T-cell (primary cell): ENCODE results near the gene SIGMAR1. TPM values are rescaled to one million over a fixed set of nuclear protein-coding genes. Genes with fewer than 3 reads are reported as not detected.

ENCODE experiments used
- ATAC-seq, 4 experiments: fragments of 200-7000 bp in 3 of 4; fragments of 150-1000 bp in 1 of 4; cut with Tn5 transposase; replicated peaks in 1 of 4; 1 replicate in 3 of 4; 2 replicates in 1 of 4; pipeline ENCODE4 v1.10.0; 2021; ENCODE audit warnings: moderate library complexity in 3 of 4, mild to moderate bottlenecking in 2 of 4, moderate number of reproducible peaks in 1 of 4
- CTCF ChIA-PET, 2 donors: fragments of 300-600 bp; sonication (Branson Sonifier 250); formaldehyde crosslinking; loops; one replicate each; lab custom pipeline; 2022; ENCODE audit warnings: antibody characterized with exemption in 2 of 2; lab: Charles Lee
- POLR2A ChIA-PET, 2 donors: fragments of 300-600 bp; sonication (Branson Sonifier 250); formaldehyde crosslinking; loops; one replicate each; lab custom pipeline; 2022; ENCODE audit warnings: antibody characterized with exemption in 2 of 2; lab: Charles Lee
- DNase-seq, 35 experiments: peaks; one replicate each; pipeline versions ENCODE4 v3.0.0 to v3.0.0-alpha.2; 2013 to 2023
- H3K27ac ChIP-seq: one replicate; pipeline ENCODE4 v1.5.1; 2013; ENCODE audit warnings: low read length
- H3K27me3 ChIP-seq, 2 experiments: replicated peaks in 1 of 2; 1 replicate in 1 of 2; 2 replicates in 1 of 2; pipeline versions ENCODE4 v1.6.1 to v1.7.0; 2013; ENCODE audit warnings: low read length in 1 of 2, mixed read lengths in 1 of 2; ENCODE audit not compliant: control insufficient read depth in 2 of 2, insufficient read depth in 2 of 2; ENCODE audit errors: extremely low read depth in 1 of 2
- H3K36me3 ChIP-seq, 2 donors: 1 replicate in 1 of 2; 2 replicates in 1 of 2; pipeline versions ENCODE4 v1.6.1 to v1.7.0; 2013; ENCODE audit warnings: low read length in 1 of 2; ENCODE audit not compliant: control insufficient read depth in 2 of 2, insufficient read depth in 1 of 2; ENCODE audit errors: extremely low read depth in 1 of 2
- H3K4me1 ChIP-seq, 2 experiments: 1 replicate in 1 of 2; 2 replicates in 1 of 2; pipeline versions ENCODE4 v1.6.1 to v1.7.0; 2013; ENCODE audit warnings: low read length in 2 of 2, mixed read lengths in 1 of 2; ENCODE audit not compliant: insufficient read depth in 2 of 2, control insufficient read depth in 1 of 2; ENCODE audit errors: extremely low read depth in 1 of 2
- H3K4me3 ChIP-seq, 2 donors: 1 replicate in 1 of 2; 2 replicates in 1 of 2; pipeline versions ENCODE4 v1.5.1 to v1.7.0; 2013; ENCODE audit warnings: mild to moderate bottlenecking in 2 of 2, low read length in 1 of 2, moderate library complexity in 1 of 2; ENCODE audit not compliant: control insufficient read depth in 1 of 2; ENCODE audit errors: extremely low read depth in 1 of 2
- H3K9me3 ChIP-seq: 2 replicates; pipeline ENCODE4 v1.7.0; 2013
- H3K27ac Mint-ChIP-seq, 2 donors: one replicate each; pipeline ENCODE4 v1.8.0; 2020 to 2021; ENCODE audit warnings: mild to moderate bottlenecking in 2 of 2, mixed read lengths in 2 of 2
- H3K27me3 Mint-ChIP-seq, 2 donors: one replicate each; pipeline ENCODE4 v1.8.0; 2021 to 2022; ENCODE audit warnings: mixed read lengths in 2 of 2
- H3K36me3 Mint-ChIP-seq: one replicate; pipeline ENCODE4 v1.8.0; 2021; ENCODE audit warnings: mixed read lengths
- H3K4me1 Mint-ChIP-seq, 3 donors: one replicate each; pipeline ENCODE4 v1.8.0; 2020 to 2022; ENCODE audit warnings: mixed read lengths in 3 of 3, mild to moderate bottlenecking in 1 of 3
- H3K4me3 Mint-ChIP-seq, 3 donors: one replicate each; pipeline ENCODE4 v1.8.0; 2020 to 2022; ENCODE audit warnings: mild to moderate bottlenecking in 3 of 3, mixed read lengths in 3 of 3, moderate library complexity in 3 of 3
- H3K9me3 Mint-ChIP-seq, 3 donors: one replicate each; pipeline ENCODE4 v1.8.0; 2020 to 2022; ENCODE audit warnings: mixed read lengths in 3 of 3
- WGBS: methylation state at CpG from one replicate; pipeline ENCODE4 v1.1.5; 2013; ENCODE audit warnings: missing lambda C conversion rate; ENCODE audit not compliant: insufficient coverage; 5-methylcytosine and 5-hydroxymethylcytosine counted together
- total RNA-seq, 35 experiments: library from RNA in 6 of 35; stranded (reverse) in 6 of 35; fragments of 120-200 nt in 1 of 35; gene quantifications; one replicate each; pipeline versions ENCODE4 v1.2.1 to v1.2.4 and lab custom pipeline; 2013 to 2026

Gene SIGMAR1
- total RNA-seq, 5 donors from 2014 or later (not counting 1 experiment from before 2014, with no cell fraction given), result 27.7 to 65.9 (median 60.9) TPM

- no peak overlapping the region for H3K27ac ChIP-seq
- peaks cover 12 to 49% of the 10 kb centered on the region in 2 experiments for H3K4me1 ChIP-seq
- H3K4me3 ChIP-seq, result no peak overlapping the region
- ChIA-PET POLR2A (no interaction called here), CTCF (interaction anchor here (1.0 to 5.4 kb wide), 4 partner anchors 10 to 15 kb away, joined by 3 to 39 read pairs (median 5); partner anchors contain the start of genes CCL27 (in 1 of the 2) and SIGMAR1 (in 1 of the 2))
- no peak for ATAC-seq
- no peaks in the 10 kb centered on the region for H3K27me3 ChIP-seq
- peaks cover 0 to 45% of the 10 kb centered on the region in 2 donors for H3K36me3 ChIP-seq
- Mint-ChIP-seq H3K27ac (peak overlapping the region; percentile 19 to 25), H3K27me3 (no peaks in the 10 kb centered on the region), H3K4me3 (peak overlapping the region; percentile 91 to 95 (median 94)), H3K4me1 (peaks cover 44 to 61% (median 45%) of the 10 kb centered on the region in 3 donors), H3K36me3 (peaks cover 21% of the 10 kb centered on the region), H3K9me3 (no peaks in the 10 kb centered on the region)
- DNase-seq, result no peak
- no peaks in the 10 kb centered on the region for H3K9me3 ChIP-seq
- 91% methylated on average over 8 of the region's 8 CpGs for WGBS
These were observed 11.1 kb upstream of the SIGMAR1 start for GRCh38 chr9:34648673-34649072.

GRCh38 chr9:34647651-34648050 is 10.1 kb upstream of the SIGMAR1 start:
- WGBS, result 66% methylated on average over 10 of the region's 10 CpGs
- peak in 1 of 35 experiments; percentile 19 for DNase-seq

DNA sequence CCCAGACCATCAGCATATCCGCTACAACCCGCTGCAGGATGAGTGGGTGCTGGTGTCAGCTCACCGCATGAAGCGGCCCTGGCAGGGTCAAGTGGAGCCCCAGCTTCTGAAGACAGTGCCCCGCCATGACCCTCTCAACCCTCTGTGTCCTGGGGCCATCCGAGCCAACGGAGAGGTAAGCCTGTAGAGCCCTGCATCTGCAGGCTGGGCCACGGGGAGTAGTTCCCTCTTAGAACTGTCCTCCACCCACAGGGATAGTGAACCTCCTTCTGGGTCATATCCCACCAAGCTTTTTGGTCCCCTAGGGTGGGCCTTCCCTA is 9.5 kb upstream of the SIGMAR1 start:
- no peaks in the 10 kb centered on the region for H3K27me3 Mint-ChIP-seq
- ChIA-PET CTCF (interaction anchor here (0.6 to 5.4 kb wide), 14 partner anchors 9 to 992 kb away, joined by 3 to 39 read pairs (median 6); partner anchors contain the start of genes CCL27 (in 1 of the 2), DCTN3 (in 1 of the 2) and SIGMAR1 (in 1 of the 2)), POLR2A (interaction anchor here in 1 of 2 donors (1.3 to 1.6 kb wide), 2 partner anchors 9 to 18 kb away, joined by 4 to 5 read pairs; partner anchors contain the start of gene SIGMAR1)
- no peaks in the 10 kb centered on the region for H3K9me3 Mint-ChIP-seq
- Histone ChIP-seq H3K27me3 (no peaks in the 10 kb centered on the region), H3K9me3 (no peaks in the 10 kb centered on the region), H3K4me3 (peak overlapping the region; percentile 86 to 94), H3K4me1 (peaks cover 10 to 34% of the 10 kb centered on the region in 2 experiments), H3K36me3 (peaks cover 0 to 45% of the 10 kb centered on the region in 2 donors), H3K27ac (peak overlapping the region; percentile 68)
- ATAC-seq, result no peak
- peaks cover 21% of the 10 kb centered on the region for H3K36me3 Mint-ChIP-seq
- peaks cover 28 to 47% (median 32%) of the 10 kb centered on the region in 3 donors for H3K4me1 Mint-ChIP-seq
- H3K27ac Mint-ChIP-seq, result peak overlapping the region; percentile 89 to 90
- DNase-seq, result no peak
- WGBS, result 0% methylated on average over 6 of the region's 8 CpGs
- peak overlapping the region; percentile 91 to 95 (median 94) for H3K4me3 Mint-ChIP-seq

More at GRCh38 chr9:34647651-34648050, 10.1 kb upstream of the SIGMAR1 start:
- Histone ChIP-seq H3K27me3 (no peaks in the 10 kb centered on the region), H3K4me1 (peaks cover 12 to 40% of the 10 kb centered on the region in 2 experiments), H3K9me3 (no peaks in the 10 kb centered on the region), H3K27ac (peak overlapping the region; percentile 68), H3K4me3 (peak overlapping the region; percentile 86 to 94), H3K36me3 (peaks cover 0 to 45% of the 10 kb centered on the region in 2 donors)
- ChIA-PET CTCF (interaction anchor here (0.9 to 5.4 kb wide), 9 partner anchors 10 to 432 kb away, joined by 3 to 39 read pairs (median 8); partner anchors contain the start of genes CCL27 (in 1 of the 2), DCTN3 (in 1 of the 2), FANCG (in 1 of the 2) and SIGMAR1 (in 1 of the 2)), POLR2A (interaction anchor here (0.6 kb wide), 2 partner anchors 8 to 1705 kb away, joined by 3 to 4 read pairs; no protein-coding TSS in a partner anchor)
- Mint-ChIP-seq H3K36me3 (peaks cover 21% of the 10 kb centered on the region), H3K27ac (peak overlapping the region; percentile 89 to 90), H3K27me3 (no peaks in the 10 kb centered on the region), H3K4me3 (peak overlapping the region; percentile 91 to 95 (median 94)), H3K4me1 (peaks cover 34 to 53% (median 38%) of the 10 kb centered on the region in 3 donors), H3K9me3 (no peaks in the 10 kb centered on the region)
- no peak for ATAC-seq

GRCh38 chr9:34646211-34647083 is 8.9 kb upstream of the SIGMAR1 start, which contains the start of gene GALT:
GALT (plus strand) TSS chr9:34646675; CDS start chr9:34646705, 30 bp downstream.
- WGBS, result under 1% methylated on average over 40 of the region's 43 CpGs
- Histone ChIP-seq H3K27ac (peak within 1 kb of the TSS; percentile 68), H3K27me3 (no peaks in the 10 kb centered on the region), H3K4me3 (peak within 1 kb of the TSS; percentile 86 to 94), H3K36me3 (peaks cover 0 to 41% of the 10 kb centered on the region in 2 donors), H3K4me1 (peaks cover 10 to 30% of the 10 kb centered on the region in 2 experiments), H3K9me3 (no peaks in the 10 kb centered on the region)
- CTCF ChIA-PET, result interaction anchor here (0.5 to 5.4 kb wide), 15 partner anchors 9 to 993 kb away, joined by 3 to 39 read pairs (median 5); partner anchors contain the start of genes CCL27 (in 1 of the 2), DCTN3 (in 1 of the 2) and SIGMAR1 (in 1 of the 2)
- no peaks in the 10 kb centered on the region for H3K27me3 Mint-ChIP-seq
- H3K36me3 Mint-ChIP-seq, result peaks cover 21% of the 10 kb centered on the region
- H3K4me3 Mint-ChIP-seq, result peak within 1 kb of the TSS; percentile 91 to 95 (median 94)
- H3K9me3 Mint-ChIP-seq, result no peaks in the 10 kb centered on the region
- DNase-seq (peak; percentile 72 to 98 (median 93)), ATAC-seq (peak; percentile 89 to 93 (median 90))
- POLR2A ChIA-PET, result interaction anchor here in 1 of 2 donors (1.3 to 1.6 kb wide), 2 partner anchors 9 to 19 kb away, joined by 4 to 5 read pairs; partner anchors contain the start of gene SIGMAR1
- peaks cover 26 to 43% (median 31%) of the 10 kb centered on the region in 3 donors for H3K4me1 Mint-ChIP-seq
- peak within 1 kb of the TSS; percentile 89 to 90 for H3K27ac Mint-ChIP-seq

DNA sequence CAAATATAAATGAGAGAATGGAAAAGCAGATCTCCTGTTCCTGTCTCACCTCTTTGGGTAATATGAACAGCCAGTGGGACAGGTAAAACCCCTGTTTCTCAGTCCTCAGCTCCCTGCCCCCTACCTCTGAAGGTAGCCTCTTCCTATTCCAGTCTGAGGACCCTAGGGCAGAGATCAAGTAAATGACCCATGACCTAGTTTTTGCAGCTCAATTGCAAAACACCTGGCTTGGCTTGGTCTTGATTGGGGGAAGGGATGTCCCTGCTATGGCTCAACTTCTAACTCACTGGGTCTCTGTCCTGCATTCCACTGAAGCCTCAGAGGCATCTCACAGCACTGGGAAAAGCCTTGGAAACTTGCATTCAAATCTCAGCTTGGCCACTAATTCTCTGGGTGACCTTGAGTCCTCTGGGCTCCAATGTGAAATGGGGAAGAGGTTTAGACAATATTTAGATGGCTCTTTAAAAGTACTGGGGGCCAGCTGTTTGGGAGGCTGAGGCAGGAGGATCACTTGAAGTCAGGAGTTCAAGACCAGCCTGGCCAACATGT is 7.3 kb upstream of the SIGMAR1 start:
- POLR2A ChIA-PET, result interaction anchor here in 1 of 2 donors (0.6 to 0.7 kb wide), 2 partner anchors 415 to 1547 kb away, joined by 4 read pairs; no protein-coding TSS in a partner anchor
- ATAC-seq (no peak), DNase-seq (no peak)
- Mint-ChIP-seq H3K4me3 (no peak overlapping the region), H3K9me3 (no peaks in the 10 kb centered on the region), H3K36me3 (peaks cover 19% of the 10 kb centered on the region), H3K4me1 (peaks cover 26 to 38% (median 31%) of the 10 kb centered on the region in 3 donors), H3K27ac (no peak overlapping the region), H3K27me3 (no peaks in the 10 kb centered on the region)
- CTCF ChIA-PET, result interaction anchor here in 1 of 2 donors (1.1 to 5.4 kb wide), 2 partner anchors 9 to 19 kb away, joined by 5 to 39 read pairs; partner anchors contain the start of gene CCL27
- H3K36me3 ChIP-seq, result peaks cover 0 to 25% of the 10 kb centered on the region in 2 donors
- H3K4me1 ChIP-seq, result peaks cover 10 to 30% of the 10 kb centered on the region in 2 experiments
- no peak overlapping the region for H3K4me3 ChIP-seq
- H3K9me3 ChIP-seq, result no peaks in the 10 kb centered on the region
- H3K27ac ChIP-seq, result no peak overlapping the region
- H3K27me3 ChIP-seq, result no peaks in the 10 kb centered on the region
